Measurements from ENCODE around the gene TMEM267. TPM values are rescaled to one million over a fixed set of nuclear protein-coding genes. Genes with fewer than 3 reads are reported as not detected.
A peak's percentile ranks its signal among the peaks of the same experiment; 100 is the strongest.
"Not testable (repeated sequence)": the region's sequence is repeated elsewhere in the genome, so short reads cannot be mapped to it uniquely, and the experiment has no call there.

The TMEM267 gene
- total RNA-seq: 10 to 100 TPM; 14.5 to 16.4 TPM

DNA sequence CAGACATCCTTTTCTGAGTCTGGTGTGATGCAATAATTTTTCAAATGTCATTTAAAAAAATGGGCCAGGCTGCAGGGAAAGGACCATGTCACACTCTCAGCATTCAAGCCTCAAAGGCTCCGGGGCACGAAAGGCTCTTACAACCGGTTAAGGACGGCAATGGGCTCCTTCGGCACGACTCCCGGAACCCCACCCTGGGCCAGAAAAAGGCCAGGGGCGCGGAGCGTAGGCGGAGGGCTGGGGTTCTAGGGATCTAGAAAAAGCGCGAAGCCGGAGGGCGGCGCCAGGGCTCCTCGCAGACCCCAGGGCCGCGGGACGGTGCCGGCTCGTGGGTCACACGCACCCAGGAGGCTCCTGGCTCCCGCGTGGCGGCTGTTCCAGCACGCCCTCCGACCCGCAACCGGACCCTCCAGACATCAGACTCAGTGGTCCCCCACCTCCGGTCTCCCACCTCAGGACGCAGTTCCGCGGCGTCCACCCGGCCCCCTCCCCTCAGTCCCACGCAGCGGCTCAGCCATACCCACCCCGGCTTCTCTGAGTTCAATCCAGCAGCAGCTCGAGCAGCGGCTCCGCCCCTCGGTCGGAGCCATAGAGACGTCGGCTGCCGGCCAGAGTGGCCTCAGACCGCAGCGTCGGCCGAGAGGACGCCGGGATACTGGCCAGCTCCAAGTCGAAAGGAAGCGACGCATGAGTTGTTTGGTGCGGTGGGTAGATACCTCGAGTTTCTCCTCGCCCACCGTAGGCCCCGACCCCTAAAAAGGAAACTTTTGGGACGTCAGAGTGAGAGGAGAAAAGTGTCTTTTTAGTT is at the start of gene TMEM267:
Gene TMEM267 (minus strand): TSS at position 568 of the 808 bp plus-strand sequence. CDS start 29,896 bp downstream, outside the sequence.
- CTCF ChIA-PET: interaction anchor here (0.5 to 3.6 kb wide), 46 partner anchors 7 to 636 kb away, joined by 3 to 23 read pairs (median 4); partner anchors contain the start of genes C5orf34, CCL28, HMGCS1 and NIM1K
- Mint-ChIP-seq H3K27ac (peak within 1 kb of the TSS; percentile 100), H3K9me3 (no peaks in the 10 kb centered on the region), H3K4me3 (peak within 1 kb of the TSS; percentile 97), H3K4me1 (peaks cover 45% of the 10 kb centered on the region), H3K27me3 (no peaks in the 10 kb centered on the region), H3K36me3 (ENCODE audit: low read depth) (peaks cover 14% of the 10 kb centered on the region)
- peak; percentile 89 for DNase-seq
- POLR2A ChIA-PET: interaction anchor here (0.6 to 1.5 kb wide), 11 partner anchors 17 to 1327 kb away, joined by 3 to 7 read pairs (median 4); partner anchors contain the start of genes C5orf34, HMGCS1 and ZNF131

- ChIA-PET POLR2A (no interaction called here), CTCF (interaction anchor here (1.1 to 1.6 kb wide), 2 partner anchors 10 to 16 kb away, joined by 4 to 5 read pairs; partner anchors contain the start of gene C5orf34)
- no peak for DNase-seq
- Mint-ChIP-seq H3K36me3 (ENCODE audit: low read depth) (peaks cover 67% of the 10 kb centered on the region), H3K4me3 (no peak overlapping the region), H3K27me3 (no peaks in the 10 kb centered on the region), H3K4me1 (peaks cover 25% of the 10 kb centered on the region), H3K27ac (no peak overlapping the region), H3K9me3 (no peaks in the 10 kb centered on the region)
Measured at GRCh38 chr5:43530648-43531047, 47.0 kb upstream of the TMEM267 start.

- H3K27ac Mint-ChIP-seq: no peak overlapping the region
- H3K9me3 Mint-ChIP-seq: no peaks in the 10 kb centered on the region
- no peak for DNase-seq
- POLR2A ChIA-PET: no interaction called here
- no peak overlapping the region for H3K4me3 Mint-ChIP-seq
- no peaks in the 10 kb centered on the region for H3K27me3 Mint-ChIP-seq
- CTCF ChIA-PET: interaction anchor here (0.6 to 1.3 kb wide), 3 partner anchors 39 to 421 kb away, joined by 3 to 6 read pairs (median 5); partner anchors contain the start of gene TMEM267
- H3K36me3 Mint-ChIP-seq (ENCODE audit: low read depth): peaks cover 43% of the 10 kb centered on the region
- H3K4me1 Mint-ChIP-seq: peaks cover 2% of the 10 kb centered on the region
Measured at GRCh38 chr5:43523662-43524072, 40.0 kb upstream of the TMEM267 start.

DNA sequence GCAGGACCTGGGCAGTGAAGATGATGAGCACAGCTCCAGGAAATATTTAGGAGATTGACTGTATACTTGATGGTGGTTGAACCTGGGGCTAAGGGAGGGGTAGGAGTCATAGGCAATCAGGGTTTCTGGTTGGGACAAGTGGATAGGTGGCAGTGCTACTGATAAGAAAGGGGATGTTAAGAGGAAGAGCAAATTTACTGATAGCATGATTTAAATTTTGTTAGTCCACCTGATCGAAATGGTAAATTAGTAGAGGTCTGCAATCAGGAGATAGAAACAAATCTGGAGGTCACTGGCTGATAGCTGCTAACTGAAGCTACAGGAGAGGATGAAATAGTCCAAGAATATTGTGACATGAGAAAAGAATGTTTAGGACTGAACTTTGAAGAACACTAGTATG is 37.0 kb upstream of the TMEM267 start:
- DNase-seq: no peak
- CTCF ChIA-PET: interaction anchor here (0.9 to 1.2 kb wide), 2 partner anchors 8 to 16 kb away, joined by 3 to 6 read pairs; no protein-coding TSS in a partner anchor
- H3K27me3 Mint-ChIP-seq: no peaks in the 10 kb centered on the region
- H3K9me3 Mint-ChIP-seq: no peaks in the 10 kb centered on the region
- H3K4me1 Mint-ChIP-seq: peaks cover 10% of the 10 kb centered on the region
- no peak overlapping the region for H3K4me3 Mint-ChIP-seq
- POLR2A ChIA-PET: no interaction called here
- no peak overlapping the region for H3K27ac Mint-ChIP-seq
- H3K36me3 Mint-ChIP-seq (ENCODE audit: low read depth): peaks cover 28% of the 10 kb centered on the region

GRCh38 chr5:43515678-43516048 is 32.0 kb upstream of the TMEM267 start:
- Mint-ChIP-seq H3K36me3 (ENCODE audit: low read depth) (peaks cover 18% of the 10 kb centered on the region), H3K9me3 (no peaks in the 10 kb centered on the region), H3K27me3 (no peaks in the 10 kb centered on the region), H3K27ac (peak overlapping the region; percentile 98), H3K4me1 (peaks cover 33% of the 10 kb centered on the region), H3K4me3 (peak overlapping the region; percentile 87)
- CTCF ChIA-PET: interaction anchor here (1.2 to 1.5 kb wide), 2 partner anchors 10 to 14 kb away, joined by 4 read pairs; no protein-coding TSS in a partner anchor
- DNase-seq: no peak
- POLR2A ChIA-PET: no interaction called here

DNA sequence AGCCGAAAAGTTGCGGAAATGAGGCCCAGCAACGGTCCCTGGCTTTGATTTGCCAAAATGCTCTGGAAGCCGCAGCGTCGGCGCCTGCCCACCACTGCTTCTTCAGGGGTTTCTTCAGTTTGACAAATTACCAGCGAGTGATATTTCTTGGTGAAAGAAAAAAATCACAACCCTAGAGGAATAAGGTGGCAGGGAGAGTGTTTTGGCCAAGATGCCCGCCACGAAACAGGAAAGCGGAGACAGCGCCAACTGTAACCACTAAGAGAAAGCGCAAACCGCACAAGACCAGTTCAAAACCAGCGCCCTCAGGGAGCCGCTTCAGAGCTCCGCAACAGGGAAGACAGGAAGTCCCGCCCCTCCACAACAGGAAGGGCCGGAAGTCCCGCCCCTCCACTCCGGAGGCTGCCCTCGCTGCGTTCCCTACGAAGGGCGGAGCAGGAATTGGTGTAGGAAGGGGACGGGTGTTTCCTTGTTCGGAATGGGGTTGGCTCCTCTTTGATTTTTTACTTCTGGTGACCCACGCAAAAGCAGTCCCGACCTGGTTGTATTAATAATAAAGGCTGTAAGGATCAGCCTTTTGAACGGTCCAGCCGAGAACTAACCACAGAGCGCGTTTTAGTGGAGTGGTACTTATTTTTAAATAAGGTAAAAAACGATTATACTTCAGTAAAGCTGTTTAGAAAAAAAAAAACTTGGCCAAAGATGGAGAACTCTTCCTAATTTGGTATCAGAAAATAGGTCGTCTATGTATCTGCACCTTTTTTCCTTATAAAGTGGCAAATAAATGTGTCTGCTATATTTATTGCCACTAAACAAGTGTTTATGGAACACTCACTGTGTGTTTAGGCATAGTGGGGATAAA is 31.4 kb upstream of the TMEM267 start, which contains the start of gene C5orf34:
Gene C5orf34 (minus strand): TSS at position 333 of the 862 bp plus-strand sequence. CDS start 5,809 bp downstream, outside the sequence.
- peaks cover 19% of the 10 kb centered on the region for H3K36me3 Mint-ChIP-seq (ENCODE audit: low read depth)
- H3K4me3 Mint-ChIP-seq: peak within 1 kb of the TSS; percentile 87
- DNase-seq: peak; percentile 96
- ChIA-PET POLR2A (interaction anchor here (0.6 to 1.0 kb wide), 3 partner anchors 11 to 31 kb away, joined by 3 to 5 read pairs (median 5); partner anchors contain the start of gene TMEM267), CTCF (interaction anchor here (0.6 to 1.5 kb wide), 4 partner anchors 10 to 31 kb away, joined by 4 to 12 read pairs (median 4); partner anchors contain the start of gene TMEM267)
- H3K27me3 Mint-ChIP-seq: no peaks in the 10 kb centered on the region
- H3K27ac Mint-ChIP-seq: peak within 1 kb of the TSS; percentile 98
- no peaks in the 10 kb centered on the region for H3K9me3 Mint-ChIP-seq
- H3K4me1 Mint-ChIP-seq: peaks cover 36% of the 10 kb centered on the region

- Mint-ChIP-seq H3K27ac (peak overlapping the region; percentile 98), H3K4me1 (peaks cover 36% of the 10 kb centered on the region), H3K9me3 (no peaks in the 10 kb centered on the region), H3K36me3 (ENCODE audit: low read depth) (peaks cover 19% of the 10 kb centered on the region), H3K4me3 (peak overlapping the region; percentile 87), H3K27me3 (no peaks in the 10 kb centered on the region)
- DNase-seq: no peak
- ChIA-PET CTCF (interaction anchor here (0.6 to 1.5 kb wide), 4 partner anchors 11 to 30 kb away, joined by 4 to 12 read pairs (median 4); partner anchors contain the start of gene TMEM267), POLR2A (interaction anchor here (1.0 kb wide), 1 partner anchor 31 kb away, joined by 5 read pairs; the partner anchor contains the start of gene TMEM267)
Measured at GRCh38 chr5:43514471-43514815, 30.8 kb upstream of the TMEM267 start.

- Mint-ChIP-seq H3K4me1 (peaks cover 36% of the 10 kb centered on the region), H3K36me3 (ENCODE audit: low read depth) (peaks cover 20% of the 10 kb centered on the region), H3K9me3 (no peaks in the 10 kb centered on the region), H3K27ac (peak overlapping the region; percentile 98), H3K27me3 (no peaks in the 10 kb centered on the region), H3K4me3 (peak overlapping the region; percentile 87)
- DNase-seq: no peak
- ChIA-PET POLR2A (no interaction called here), CTCF (interaction anchor here (1.1 to 1.5 kb wide), 3 partner anchors 11 to 30 kb away, joined by 4 to 12 read pairs (median 6); partner anchors contain the start of gene TMEM267)
Measured at GRCh38 chr5:43514025-43514424, 30.4 kb upstream of the TMEM267 start.

GRCh38 chr5:43511062-43511461 is 27.4 kb upstream of the TMEM267 start:
- Mint-ChIP-seq H3K36me3 (ENCODE audit: low read depth) (peaks cover 22% of the 10 kb centered on the region), H3K4me1 (peaks cover 31% of the 10 kb centered on the region)
- H3K27me3 Mint-ChIP-seq, H3K27ac Mint-ChIP-seq, CTCF ChIA-PET, H3K4me3 Mint-ChIP-seq, H3K9me3 Mint-ChIP-seq, DNase-seq, POLR2A ChIA-PET: not testable (repeated sequence)

- Mint-ChIP-seq H3K4me3 (no peak overlapping the region), H3K27ac (no peak overlapping the region), H3K4me1 (peaks cover 1% of the 10 kb centered on the region), H3K27me3 (no peaks in the 10 kb centered on the region), H3K9me3 (no peaks in the 10 kb centered on the region), H3K36me3 (ENCODE audit: low read depth) (peaks cover 37% of the 10 kb centered on the region)
- DNase-seq: no peak
- CTCF ChIA-PET: interaction anchor here (0.6 to 1.8 kb wide), 4 partner anchors 10 to 317 kb away, joined by 5 to 6 read pairs (median 6); partner anchors contain the start of gene TMEM267
- POLR2A ChIA-PET: interaction anchor here (0.6 kb wide), 1 partner anchor 58 kb away, joined by 3 read pairs; no protein-coding TSS in a partner anchor
Measured at GRCh38 chr5:43498581-43498980, 14.9 kb upstream of the TMEM267 start.

DNA sequence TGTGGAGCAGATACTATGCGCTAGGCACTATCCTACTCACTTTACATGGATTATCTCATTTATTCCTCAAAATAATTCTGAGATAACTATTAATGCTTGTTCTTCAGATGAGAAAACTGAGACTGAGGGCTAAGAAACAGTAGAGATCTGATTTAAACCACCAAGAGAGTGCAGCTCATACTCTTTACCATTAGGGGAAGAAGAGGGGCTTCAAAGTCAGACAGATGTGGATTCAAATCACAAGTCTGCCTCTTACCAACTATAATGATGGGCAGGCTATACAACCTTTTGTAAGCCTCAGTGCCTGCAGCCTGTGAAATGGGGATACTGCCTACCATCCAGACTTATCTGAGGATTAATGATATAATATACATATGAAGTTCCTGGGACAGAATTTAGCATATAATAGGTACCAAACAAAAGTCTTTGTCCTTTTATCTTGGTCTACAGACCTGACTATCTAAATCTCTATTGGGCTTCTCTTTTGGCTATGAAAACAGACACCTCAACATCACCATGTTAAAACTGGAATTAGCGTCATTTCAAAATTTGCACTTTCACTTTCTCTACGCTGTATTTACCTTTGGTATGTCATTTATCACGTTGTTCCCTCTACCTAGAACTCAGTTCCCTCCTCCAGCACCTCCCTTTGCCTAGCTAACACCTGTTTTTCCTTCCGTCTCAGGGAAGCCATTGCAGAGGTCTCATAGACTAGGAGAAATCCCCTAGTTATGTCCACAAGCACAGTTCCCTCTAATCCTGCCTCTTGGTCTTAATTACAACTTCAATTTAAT is 13.8 kb upstream of the TMEM267 start:
- CTCF ChIA-PET: interaction anchor here (1.4 to 1.8 kb wide), 2 partner anchors 13 to 14 kb away, joined by 6 read pairs; partner anchors contain the start of gene TMEM267
- Mint-ChIP-seq H3K36me3 (ENCODE audit: low read depth) (peaks cover 31% of the 10 kb centered on the region), H3K9me3 (no peaks in the 10 kb centered on the region), H3K4me1 (peaks cover 1% of the 10 kb centered on the region), H3K27me3 (no peaks in the 10 kb centered on the region), H3K4me3 (no peak overlapping the region), H3K27ac (no peak overlapping the region)
- DNase-seq: no peak
- POLR2A ChIA-PET: no interaction called here
